PC-9 (cell line): ENCODE measurements around the gene DRAXIN.

ENCODE experiments used
- EZH2 ChIP-seq: fragments of 200-600 bp; sonication (generic); IDR thresholded peaks from 2 replicates; pipeline ENCODE4 v1.8.0; 2017; ENCODE audit warnings: antibody characterized with exemption, low read depth
- TF ChIP-seq, protein P1 (sequence below): fragments of 200-600 bp; sonication (generic); conservative IDR thresholded peaks from 2 replicates; pipeline ENCODE4 v1.6.1; 2017; ENCODE audit warnings: mixed run types, antibody characterized with exemption, mild to moderate bottlenecking, moderate library complexity

DNA sequence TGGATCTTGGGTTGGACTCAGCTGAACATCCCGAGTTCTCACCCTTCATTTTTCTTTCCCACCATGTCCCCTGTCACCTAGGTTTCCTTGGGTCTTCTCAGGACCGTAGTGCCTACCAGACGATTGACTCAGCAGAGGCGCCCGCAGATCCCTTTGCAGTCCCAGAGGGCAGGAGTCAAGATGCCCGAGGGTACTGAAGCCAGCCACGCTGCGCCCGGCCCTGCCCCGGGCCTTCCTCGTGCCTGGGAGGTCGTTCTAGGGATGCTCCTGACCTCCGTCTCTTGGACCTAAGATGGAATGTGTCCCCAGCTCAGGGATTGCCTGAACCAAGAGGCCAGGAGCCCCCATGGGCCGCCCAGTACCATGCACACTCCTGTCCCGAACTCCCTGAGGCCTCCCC lies 58.5 kb downstream of the DRAXIN start:
- TF ChIP-seq, protein P1, sequence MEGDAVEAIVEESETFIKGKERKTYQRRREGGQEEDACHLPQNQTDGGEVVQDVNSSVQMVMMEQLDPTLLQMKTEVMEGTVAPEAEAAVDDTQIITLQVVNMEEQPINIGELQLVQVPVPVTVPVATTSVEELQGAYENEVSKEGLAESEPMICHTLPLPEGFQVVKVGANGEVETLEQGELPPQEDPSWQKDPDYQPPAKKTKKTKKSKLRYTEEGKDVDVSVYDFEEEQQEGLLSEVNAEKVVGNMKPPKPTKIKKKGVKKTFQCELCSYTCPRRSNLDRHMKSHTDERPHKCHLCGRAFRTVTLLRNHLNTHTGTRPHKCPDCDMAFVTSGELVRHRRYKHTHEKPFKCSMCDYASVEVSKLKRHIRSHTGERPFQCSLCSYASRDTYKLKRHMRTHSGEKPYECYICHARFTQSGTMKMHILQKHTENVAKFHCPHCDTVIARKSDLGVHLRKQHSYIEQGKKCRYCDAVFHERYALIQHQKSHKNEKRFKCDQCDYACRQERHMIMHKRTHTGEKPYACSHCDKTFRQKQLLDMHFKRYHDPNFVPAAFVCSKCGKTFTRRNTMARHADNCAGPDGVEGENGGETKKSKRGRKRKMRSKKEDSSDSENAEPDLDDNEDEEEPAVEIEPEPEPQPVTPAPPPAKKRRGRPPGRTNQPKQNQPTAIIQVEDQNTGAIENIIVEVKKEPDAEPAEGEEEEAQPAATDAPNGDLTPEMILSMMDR = no peak
- TF ChIP-seq EZH2 = no peak
